HepG2 (cell line): Measurements from ENCODE around the gene RAP2C. TPM values are rescaled to one million over a fixed set of nuclear protein-coding genes. Genes with fewer than 3 reads are reported as not detected.
A peak's percentile ranks its signal among the peaks of the same experiment; 100 is the strongest.

Experiments used
- ATF2 ChIP-seq: sonication (generic); formaldehyde crosslinking; IDR thresholded peaks from 2 replicates; pipeline ENCODE4 v1.4.0; 2020; ENCODE audit warnings: missing genetic modification reagents
- CBX5 ChIP-seq: sonication (generic); formaldehyde crosslinking; IDR thresholded peaks from 2 replicates; pipeline ENCODE4 v1.4.0; 2020; ENCODE audit warnings: missing genetic modification reagents, borderline replicate concordance
- CREB3 ChIP-seq: sonication (generic); formaldehyde crosslinking; IDR thresholded peaks from 2 replicates; pipeline ENCODE4 v1.5.0; 2020; ENCODE audit warnings: missing genetic modification reagents
- GATAD2A ChIP-seq: IDR thresholded peaks from 2 replicates; pipeline ENCODE4 v1.6.1; 2016
- HIC2 ChIP-seq: sonication (generic); formaldehyde crosslinking; IDR thresholded peaks from 2 replicates; pipeline ENCODE4 v1.9.0; 2022; ENCODE audit warnings: low read depth, missing genetic modification reagents
- HNF1B ChIP-seq: sonication (generic); formaldehyde crosslinking; IDR thresholded peaks from 2 replicates; pipeline ENCODE4 v1.5.1; 2020; ENCODE audit warnings: mild to moderate bottlenecking, moderate library complexity, missing genetic modification reagents
- JUND ChIP-seq: sonication (generic); formaldehyde crosslinking; IDR thresholded peaks from 2 replicates; pipeline ENCODE4 v1.8.0; 2022; ENCODE audit warnings: mild to moderate bottlenecking, missing genetic modification reagents
- KDM2A ChIP-seq: sonication (generic); formaldehyde crosslinking; IDR thresholded peaks from 2 replicates; pipeline ENCODE4 v1.4.0; 2020; ENCODE audit warnings: low read depth, missing genetic modification reagents, borderline replicate concordance
- KMT2A ChIP-seq: sonication (generic); formaldehyde crosslinking; IDR thresholded peaks from 2 replicates; pipeline ENCODE4 v1.4.0; 2020; ENCODE audit warnings: missing genetic modification reagents
- MAX ChIP-seq: IDR thresholded peaks from 2 replicates; pipeline ENCODE4 v1.6.1; 2012; ENCODE audit warnings: inconsistent platforms
- MXI1 ChIP-seq: IDR thresholded peaks from 3 replicates; pipeline ENCODE4 v1.6.1; 2012; ENCODE audit warnings: low read depth, low read length, inconsistent platforms, borderline replicate concordance
- MYPOP ChIP-seq: sonication (generic); formaldehyde crosslinking; IDR thresholded peaks from 2 replicates; pipeline ENCODE4 v1.8.1; 2023; ENCODE audit warnings: mild to moderate bottlenecking, moderate library complexity, missing genetic modification reagents
- PCBP1 ChIP-seq: fragments of 200-400 bp; formaldehyde crosslinking; IDR thresholded peaks from 2 replicates; pipeline ENCODE4 v1.6.1; 2017; ENCODE audit warnings: mild to moderate bottlenecking, low read depth, low read length, borderline replicate concordance
- PHF8 ChIP-seq: sonication (generic); formaldehyde crosslinking; IDR thresholded peaks from 2 replicates; pipeline ENCODE4 v1.5.0; 2020; ENCODE audit warnings: missing genetic modification reagents
- RXRB ChIP-seq: IDR thresholded peaks from 2 replicates; pipeline ENCODE4 v1.6.1; 2016; ENCODE audit warnings: borderline replicate concordance, missing genetic modification reagents, missing compliant biosample characterization
- SNAPC5 ChIP-seq: sonication (generic); formaldehyde crosslinking; IDR thresholded peaks from 2 replicates; pipeline ENCODE4 v1.8.1; 2023; ENCODE audit warnings: mild to moderate bottlenecking, missing genetic modification reagents, borderline replicate concordance
- TAF1 ChIP-seq: sonication (generic); formaldehyde crosslinking; IDR thresholded peaks from 2 replicates; pipeline ENCODE4 v1.4.0; 2020; ENCODE audit warnings: missing genetic modification reagents
- THRA ChIP-seq: sonication (generic); formaldehyde crosslinking; IDR thresholded peaks from 2 replicates; pipeline ENCODE4 v1.4.0; 2020; ENCODE audit warnings: missing genetic modification reagents, borderline replicate concordance
- ZFX ChIP-seq: sonication (generic); formaldehyde crosslinking; IDR thresholded peaks from 2 replicates; pipeline ENCODE4 v1.4.0; 2020; ENCODE audit warnings: mild to moderate bottlenecking, low read depth, missing genetic modification reagents, moderate library complexity
- ZIK1 ChIP-seq: sonication (generic); formaldehyde crosslinking; IDR thresholded peaks from 2 replicates; pipeline ENCODE4 v1.5.0; 2020; ENCODE audit warnings: mild to moderate bottlenecking, low read depth, missing genetic modification reagents, borderline replicate concordance
- ZNF580 ChIP-seq: IDR thresholded peaks from 2 replicates; pipeline ENCODE4 v1.6.1; 2016; ENCODE audit warnings: low read depth, borderline replicate concordance
- polyA plus RNA-seq, 8 experiments: library from polyadenylated mRNA; depleted of rRNA in 3 of 8; stranded (reverse) in 7 of 8; unstranded in 1 of 8; fragments of >200 nt; fragmentation: Illumina TruSeq in 4 of 8; extraction: Trizol in 4 of 8; gene quantifications; 2 replicates each; pipeline versions ENCODE4 v1.2.1 to v1.2.3, GENCODE V29; 2011 to 2016; ENCODE audit warnings: low read depth in 4 of 8, missing spikeins in 1 of 8, mixed read lengths in 1 of 8; ENCODE audit not compliant: insufficient read depth in 1 of 8
- total RNA-seq, 5 experiments: library from RNA; depleted of rRNA; stranded (reverse); fragments of >200 nt; fragmentation: Illumina TruSeq; extraction: Trizol; gene quantifications; 2 replicates each; pipeline ENCODE4 v1.2.3, GENCODE V29; 2016; ENCODE audit warnings: low read depth in 1 of 5

RAP2C gene
- total and polyA plus RNA-seq, 2 of the 13 experiments (the other 11 are each of a cell fraction or from before 2014, with no cell fraction given) = 8.0 to 28.5 TPM

- TF ChIP-seq MYPOP (no peak), SNAPC5 (CRISPR knock-in tag) (no peak), MAX (peak; percentile 72), KDM2A (CRISPR knock-in tag) (peak; percentile 72), GATAD2A (CRISPR knock-in tag) (peak; percentile 41; the same call in 1 of the 2 replicates), TAF1 (CRISPR knock-in tag) (no peak), HNF1B (0 out of 2 replicates have a peak, but pooled peaks have one; percentile 27), RXRB (CRISPR knock-in tag) (peak; percentile 65; the same call in 1 of the 2 replicates), CBX5 (CRISPR knock-in tag) (peak; percentile 27; the same call in 1 of the 2 replicates), PHF8 (CRISPR knock-in tag) (peak; percentile 42; the same call in 1 of the 2 replicates), ZNF580 (CRISPR knock-in tag) (peak; percentile 37; the same call in 1 of the 2 replicates), JUND (CRISPR knock-in tag) (no peak), MXI1 (peak; percentile 59; the same call in 1 of the 3 replicates), ZIK1 (CRISPR knock-in tag) (no peak), HIC2 (CRISPR knock-in tag) (no peak), THRA (CRISPR knock-in tag) (0 out of 2 replicates have a peak, but pooled peaks have one; percentile 56), ATF2 (CRISPR knock-in tag) (no peak), KMT2A (CRISPR knock-in tag) (peak; percentile 61), CREB3 (CRISPR knock-in tag) (no peak), ZFX (CRISPR knock-in tag) (peak; percentile 55; the same call in 1 of the 2 replicates), PCBP1 (no peak)
- TF ChIP-seq, all 625 proteins: peak for 65
These were observed at the start of gene RAP2C (continued) for GRCh38 chrX:132219343-132219768.
